Heart left ventricle (tissue), 16 donors: Measurements from ENCODE around the gene YPEL5. TPM values are rescaled to one million over a fixed set of nuclear protein-coding genes. Genes with fewer than 3 reads are reported as not detected.

Source experiments
- ATAC-seq, 4 donors: fragments of 200-7000 bp; cut with Tn5 transposase; one replicate each; pipeline ENCODE4 v1.9.1; 2020 to 2022; ENCODE audit warnings: moderate library complexity in 4 of 4, mild to moderate bottlenecking in 3 of 4, moderate number of reproducible peaks in 1 of 4
- DNase-seq, 5 donors: peaks; one replicate each; pipeline ENCODE4 v3.0.0-alpha.2; 2020
- H3K27ac ChIP-seq, 12 donors: fragments of 200-600 bp; sonication (generic) in 4 of 12; one replicate each; pipeline versions ENCODE4 v1.5.0 to v1.8.0; 2016 to 2022; ENCODE audit warnings: mild to moderate bottlenecking in 2 of 12
- H3K27me3 ChIP-seq, 9 donors: fragments of 200-600 bp; sonication (generic) in 2 of 9; one replicate each; pipeline versions ENCODE4 v1.5.1 to v1.8.0; 2016 to 2022; ENCODE audit warnings: mild to moderate bottlenecking in 3 of 9
- H3K36me3 ChIP-seq, 9 donors: fragments of 200-600 bp; sonication (generic) in 2 of 9; one replicate each; pipeline versions ENCODE4 v1.5.0 to v1.8.0; 2018 to 2022; ENCODE audit warnings: mild to moderate bottlenecking in 2 of 9
- H3K4me1 ChIP-seq, 12 donors: fragments of 200-600 bp; sonication (generic) in 4 of 12; one replicate each; pipeline versions ENCODE4 v1.5.0 to v1.8.0; 2016 to 2022; ENCODE audit warnings: mild to moderate bottlenecking in 3 of 12
- H3K4me3 ChIP-seq, 12 donors: fragments of 200-600 bp; sonication (generic) in 4 of 12; one replicate each; pipeline versions ENCODE4 v1.5.0 to v1.8.0; 2017 to 2022; ENCODE audit warnings: mild to moderate bottlenecking in 9 of 12, moderate library complexity in 4 of 12
- H3K9me3 ChIP-seq, 12 donors: fragments of 200-600 bp; sonication (generic) in 4 of 12; one replicate each; pipeline versions ENCODE4 v1.5.0 to v1.8.0; 2016 to 2022; ENCODE audit warnings: mild to moderate bottlenecking in 1 of 12
- CTCF ChIP-seq, 12 donors: fragments of 200-600 bp; sonication (generic) in 4 of 12; IDR thresholded peaks; one replicate each; pipeline versions ENCODE4 v1.5.0 to v1.8.0; 2018 to 2022; ENCODE audit warnings: antibody characterized with exemption in 12 of 12, mild to moderate bottlenecking in 5 of 12
- POLR2A ChIP-seq, 2 donors: fragments of 450-650 bp; IDR thresholded peaks; one replicate each; pipeline ENCODE4 v1.6.1; 2017; ENCODE audit warnings: antibody characterized with exemption in 2 of 2, mild to moderate bottlenecking in 2 of 2, moderate library complexity in 2 of 2
- WGBS, 4 donors: extraction: QIAGEN DNeasy Blood & Tissue Kit in 2 of 4; methylation state at CpG; one replicate each; pipeline versions ENCODE4 v1.1.5 to v1.1.7; 2013 to 2018; 5-methylcytosine and 5-hydroxymethylcytosine counted together
- intact Hi-C, 10 donors: fragments of 100-400 bp; cut with DNase I; formaldehyde crosslinking; loops; one replicate each; pipeline versions ENCODE4 v1.11.1 to v1.14.2; 2022
- polyA plus RNA-seq, 2 donors: library from polyadenylated mRNA; stranded (reverse); fragments of 200-250 nt; gene quantifications; one replicate each; pipeline ENCODE4 v1.2.3, GENCODE V29; 2013
- total RNA-seq, 9 donors: library from RNA; depleted of rRNA in 2 of 9; stranded (reverse); fragments of >200 nt in 2 of 9; fragmentation: NEBNext Ultra II Directional in 3 of 9; extraction: Animal tissue kit (Norgen Biotek cat#: 25700) in 3 of 9; gene quantifications; one replicate each; pipeline versions ENCODE4 v1.1.0 to v1.2.4, GENCODE V29; 2016 to 2023
- donor health status: ischemic (EF 13 %, LVEDD 7.1; RV severe dilation, severe dysfunction).
- donor health status: healthy with polysubstance abuse.
- donor health status: DM: no; HTN: yes; CAD: no.
- donor health status: DM: no; HTN: no; CAD: no.
- donor health status: ischemic (EF 25% LVEDD 6.9; RV normal size, moderate dysfunction).
- donor health status: ischemic (EF 25% LVEDD 5.7; RV mildly dilated, moderate dysfunction).
- donor health status: healthy.
- donor health status: DM: yes; HTN: yes; CAD: no.
- donor health status: ischemic (EF 35%, LVEDD 5.7; RV mildly dilated, moderate dysfunction).
- donor health status: nonischemic (EF 11% LVEDD 7.7; RV severe dilation, severe dysfunction).
- donor health status: DM: yes; HTN: yes; CAD: no.
- donor health status: PGD.
- donor health status: ischemic (EF 29% LVEDD 5.4; RV normal size, mild dysfunction).
- donor health status: nonischemic (EF 23%, LVEDD 6.1; RV moderate dilation, normal function).

Gene YPEL5
- total and polyA plus RNA-seq, 11 donors: 36.4 to 90.6 (median 57.7) TPM

- DNase-seq: no peak
- H3K9me3 ChIP-seq: no peaks in the 10 kb centered on the region
- H3K4me1 ChIP-seq: peaks cover 0 to 3% (median 0%) of the 10 kb centered on the region in 12 donors
- intact Hi-C loops: no loop called here
- H3K36me3 ChIP-seq: no peaks in the 10 kb centered on the region
- TF ChIP-seq CTCF (IDR thresholded peaks at IDR 0.05): no peak
- TF ChIP-seq POLR2A (IDR thresholded peaks at IDR 0.05): no peak
- 94 to 96% (median 95%) methylated on average over 13 of the region's 13 CpGs for WGBS, 4 donors
- no peak overlapping the region for H3K4me3 ChIP-seq
- ATAC-seq: no peak
- no peaks in the 10 kb centered on the region for H3K27me3 ChIP-seq
- no peak overlapping the region for H3K27ac ChIP-seq
These were observed 43.8 kb downstream of the YPEL5 start for GRCh38 chr2:30190637-30191036.

- Histone ChIP-seq H3K36me3 (no peaks in the 10 kb centered on the region), H3K27me3 (no peaks in the 10 kb centered on the region), H3K9me3 (no peaks in the 10 kb centered on the region), H3K4me1 (peaks cover 0 to 3% (median 0%) of the 10 kb centered on the region in 12 donors), H3K27ac (no peak overlapping the region), H3K4me3 (no peak overlapping the region)
- 95 to 97% (median 96%) methylated on average over 10 of the region's 10 CpGs for WGBS, 4 donors
- DNase-seq: no peak
- no peak for ATAC-seq
- no peak for TF ChIP-seq POLR2A (IDR thresholded peaks at IDR 0.05)
- TF ChIP-seq CTCF (IDR thresholded peaks at IDR 0.05): no peak
- intact Hi-C loops: no loop called here
These were observed 44.3 kb downstream of the YPEL5 start for GRCh38 chr2:30191107-30191506.

- no peak for TF ChIP-seq CTCF (IDR thresholded peaks at IDR 0.05)
- TF ChIP-seq POLR2A (IDR thresholded peaks at IDR 0.05): no peak
- 56 to 63% (median 62%) methylated on average over 4 to 7 of the region's 7 CpGs for WGBS, 4 donors
- Histone ChIP-seq H3K27me3 (no peaks in the 10 kb centered on the region), H3K9me3 (no peaks in the 10 kb centered on the region), H3K36me3 (no peaks in the 10 kb centered on the region), H3K4me3 (no peak overlapping the region), H3K4me1 (peaks cover 0 to 3% (median 0%) of the 10 kb centered on the region in 12 donors), H3K27ac (no peak overlapping the region)
- ATAC-seq: no peak
- intact Hi-C loops: no loop called here
- no peak for DNase-seq
These were observed 45.0 kb downstream of the YPEL5 start for GRCh38 chr2:30191819-30192271.

- Histone ChIP-seq H3K4me3 (no peak overlapping the region), H3K27me3 (no peaks in the 10 kb centered on the region), H3K9me3 (no peaks in the 10 kb centered on the region), H3K4me1 (peaks cover 0 to 5% (median 0%) of the 10 kb centered on the region in 12 donors), H3K27ac (no peak overlapping the region), H3K36me3 (no peaks in the 10 kb centered on the region)
- intact Hi-C loops: no loop called here
- no peak for TF ChIP-seq POLR2A (IDR thresholded peaks at IDR 0.05)
- no peak for TF ChIP-seq CTCF (IDR thresholded peaks at IDR 0.05)
- DNase-seq (no peak), ATAC-seq (no peak)
- WGBS, 4 donors: 86 to 93% (median 90%) methylated on average over 4 of the region's 4 CpGs
These were observed 45.5 kb downstream of the YPEL5 start for GRCh38 chr2:30192314-30192713.
